Brain microvascular endothelial cell (primary cell): ENCODE measurements around the gene TATDN3.
A peak's percentile ranks its signal among the peaks of the same experiment; 100 is the strongest.
"Not testable (repeated sequence)": the region's sequence is repeated elsewhere in the genome, so short reads cannot be mapped to it uniquely, and the experiment has no call there.

Source experiments
- DNase-seq: peaks from one replicate; pipeline ENCODE4 v3.0.0-alpha.2; 2020
- H3K27ac ChIP-seq: fragments of 250-450 bp; sonication (Bioruptor Pico); 2 replicates; pipeline ENCODE4 v1.5.1; 2020; ENCODE audit warnings: mild to moderate bottlenecking, moderate library complexity
- H3K27me3 ChIP-seq: fragments of 250-450 bp; sonication (Bioruptor Pico); replicated peaks from 2 replicates; pipeline ENCODE4 v1.5.1; 2020; ENCODE audit warnings: mild to moderate bottlenecking
- H3K36me3 ChIP-seq: fragments of 250-450 bp; sonication (Bioruptor Pico); replicated peaks from 2 replicates; pipeline ENCODE4 v1.5.1; 2020; ENCODE audit warnings: mild to moderate bottlenecking
- H3K4me3 ChIP-seq: 2 replicates; pipeline ENCODE4 v1.5.1; 2011; ENCODE audit warnings: low read depth, mild to moderate bottlenecking, control low read depth, low read length, moderate library complexity
- CTCF ChIP-seq: IDR thresholded peaks from 2 replicates; pipeline ENCODE4 v1.5.1; 2011; ENCODE audit warnings: low read depth, mild to moderate bottlenecking, moderate library complexity, low read length, control low read depth, inconsistent platforms; ENCODE audit errors: missing control alignments
- in situ Hi-C: cut with HindIII; loops from 2 replicates; pipeline ENCODE4 v1.10.0; 2017; ENCODE audit warnings: low sequenced_read_pairs, low pct_ligation_motif_present

Gene TATDN3

DNA sequence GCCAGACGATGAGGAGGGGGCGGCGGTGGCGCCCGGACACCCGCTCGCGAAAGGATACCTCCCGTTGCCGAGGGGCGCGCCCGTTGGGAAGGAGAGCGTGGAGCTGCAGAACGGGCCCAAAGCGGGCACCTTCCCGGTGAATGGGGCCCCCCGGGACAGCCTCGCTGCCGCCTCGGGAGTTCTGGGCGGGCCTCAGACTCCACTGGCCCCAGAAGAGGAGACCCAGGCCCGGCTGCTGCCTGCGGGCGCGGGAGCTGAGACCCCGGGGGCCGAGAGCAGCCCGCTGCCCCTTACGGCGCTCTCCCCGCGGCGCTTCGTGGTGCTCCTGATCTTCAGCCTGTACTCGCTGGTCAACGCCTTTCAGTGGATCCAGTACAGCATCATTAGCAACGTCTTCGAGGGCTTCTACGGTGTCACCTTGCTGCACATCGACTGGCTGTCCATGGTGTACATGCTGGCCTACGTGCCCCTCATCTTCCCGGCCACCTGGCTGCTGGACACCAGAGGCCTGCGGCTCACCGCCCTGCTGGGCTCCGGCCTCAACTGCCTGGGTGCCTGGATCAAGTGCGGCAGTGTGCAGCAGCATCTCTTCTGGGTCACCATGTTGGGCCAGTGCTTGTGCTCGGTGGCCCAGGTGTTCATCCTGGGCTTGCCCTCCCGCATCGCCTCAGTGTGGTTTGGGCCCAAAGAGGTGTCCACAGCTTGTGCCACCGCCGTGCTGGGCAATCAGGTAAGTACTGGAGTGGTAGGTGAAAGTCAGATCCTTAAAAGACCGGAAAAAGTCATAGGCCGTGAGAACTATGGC, 67.0 kb downstream of the TATDN3 start:
- in situ Hi-C loops, result no loop called here
- Histone ChIP-seq H3K36me3 (peaks cover 1% of the 10 kb centered on the region), H3K27ac (peak overlapping the region; percentile 83), H3K27me3 (no peaks in the 10 kb centered on the region), H3K4me3 (peak overlapping the region; percentile 65)
- DNase-seq, result peak; percentile 28
- TF ChIP-seq CTCF, result no peak

DNA sequence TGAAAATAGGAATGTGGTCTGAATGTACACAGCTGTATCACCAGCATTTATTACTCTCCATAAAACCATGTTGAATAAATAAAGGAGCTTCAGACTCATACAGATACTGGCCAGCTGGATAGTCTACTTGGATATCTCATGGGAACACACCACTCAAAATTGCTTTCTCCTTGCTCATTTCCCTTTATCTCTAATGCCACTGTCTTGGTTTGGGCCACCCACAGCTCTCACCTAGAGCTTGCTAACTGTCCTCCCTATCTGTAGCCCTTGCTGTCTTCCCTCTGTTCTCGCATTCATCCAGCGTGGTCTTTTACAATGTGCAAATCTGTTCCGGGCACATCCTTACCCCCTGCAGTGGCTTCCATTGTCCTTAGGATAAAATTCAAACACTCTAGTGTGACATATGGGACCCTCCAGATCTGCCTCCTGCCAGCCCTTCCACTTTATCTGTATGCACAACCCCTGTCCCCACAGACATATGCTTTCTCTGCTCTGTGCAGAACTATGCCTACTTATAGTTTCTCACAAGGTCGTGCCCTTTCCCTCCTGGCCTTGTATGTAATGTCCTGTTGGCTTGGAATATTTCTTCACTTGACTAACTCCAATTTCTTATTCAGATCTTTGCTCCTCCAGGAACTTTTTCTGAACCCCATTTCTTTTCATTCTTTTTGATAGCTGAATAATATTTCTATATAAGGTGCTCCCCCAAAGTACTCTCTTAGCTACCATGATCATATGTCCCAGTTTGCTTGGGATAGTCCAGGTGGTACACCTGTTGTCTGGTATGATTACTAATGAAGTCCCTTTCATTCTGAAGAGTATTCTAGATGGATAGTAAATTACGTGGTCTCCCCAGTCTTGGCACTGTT, 69.3 kb downstream of the TATDN3 start:
- Histone ChIP-seq H3K27ac (no peak overlapping the region), H3K27me3 (no peaks in the 10 kb centered on the region), H3K4me3 (peak overlapping the region; percentile 13), H3K36me3 (peaks cover 8% of the 10 kb centered on the region)
- no peak for TF ChIP-seq CTCF
- in situ Hi-C loops, result no loop called here
- peak; percentile 22 for DNase-seq

GRCh38 chr1:212862111-212862690, 70.5 kb downstream of the TATDN3 start:
- peaks cover 9% of the 10 kb centered on the region for H3K36me3 ChIP-seq
- in situ Hi-C loops, result no loop called here
- no peak for DNase-seq
- no peaks in the 10 kb centered on the region for H3K27me3 ChIP-seq
- TF ChIP-seq CTCF, result no peak
- no peak overlapping the region for H3K27ac ChIP-seq
- no peak overlapping the region for H3K4me3 ChIP-seq

DNA sequence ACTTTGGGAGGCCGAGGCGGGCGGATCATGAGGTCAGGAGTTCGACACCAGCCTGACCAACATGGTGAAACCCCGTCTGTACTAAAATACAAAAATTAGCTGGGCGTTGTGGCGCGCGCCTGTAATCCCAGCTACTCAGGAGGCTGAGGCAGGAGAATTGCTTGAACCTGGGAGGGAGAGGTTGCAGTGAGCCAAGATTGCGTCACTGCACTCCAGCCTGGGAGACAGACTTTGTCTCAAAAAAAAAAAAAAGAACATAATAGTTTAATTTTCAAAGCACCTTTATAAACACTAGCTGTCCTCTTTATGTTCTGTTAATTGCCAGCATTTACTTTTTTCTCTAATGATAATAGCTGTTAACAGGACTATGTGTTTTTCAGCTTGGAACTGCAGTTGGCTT, 71.7 kb downstream of the TATDN3 start:
- DNase-seq, H3K4me3 ChIP-seq, H3K27ac ChIP-seq, H3K27me3 ChIP-seq, in situ Hi-C loops: not testable (repeated sequence)
- peaks cover 10% of the 10 kb centered on the region for H3K36me3 ChIP-seq

DNA sequence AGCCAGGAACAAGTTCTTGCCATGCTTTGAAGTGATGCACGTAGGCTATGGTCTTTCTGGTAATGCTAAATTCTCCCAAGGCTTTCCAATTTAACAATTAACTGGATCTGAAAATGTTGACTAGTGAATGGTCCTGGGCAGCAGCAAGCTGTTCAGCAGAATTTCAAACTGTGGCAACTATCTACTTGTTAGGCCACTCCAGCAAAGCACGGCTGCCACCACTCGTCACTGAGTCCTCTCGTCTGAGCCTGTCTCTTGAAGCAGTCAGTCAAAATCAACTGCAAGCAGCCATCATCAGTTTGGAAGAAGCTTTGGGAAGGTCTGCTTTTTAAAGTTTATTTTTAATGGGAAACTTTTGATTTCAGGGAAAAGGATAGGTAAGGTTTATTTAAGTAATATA, 72.5 kb downstream of the TATDN3 start:
- Histone ChIP-seq H3K27me3 (no peaks in the 10 kb centered on the region), H3K36me3 (peaks cover 12% of the 10 kb centered on the region), H3K27ac (no peak overlapping the region), H3K4me3 (no peak overlapping the region)
- DNase-seq, result no peak
- no peak for TF ChIP-seq CTCF
- in situ Hi-C loops, result no loop called here
